GM18858 (cell line): Measurements from ENCODE around the gene ABCC2.
"Not testable (repeated sequence)": the region's sequence is repeated elsewhere in the genome, so short reads cannot be mapped to it uniquely, and the experiment has no call there.

Source experiments
- ATAC-seq: cut with Tn5 transposase; IDR thresholded peaks from one replicate; pipeline ENCODE4 v1.9.1; 2021; ENCODE audit not compliant: unreplicated experiment

The ABCC2 gene

GRCh38 chr10:99807786-99808185 is 25.3 kb downstream of the ABCC2 start:
- no peak for ATAC-seq

- no peak for ATAC-seq
Measured at GRCh38 chr10:99808270-99808669, 25.8 kb downstream of the ABCC2 start.

- ATAC-seq = no peak
Measured at GRCh38 chr10:99809481-99809880, 27.0 kb downstream of the ABCC2 start.

DNA sequence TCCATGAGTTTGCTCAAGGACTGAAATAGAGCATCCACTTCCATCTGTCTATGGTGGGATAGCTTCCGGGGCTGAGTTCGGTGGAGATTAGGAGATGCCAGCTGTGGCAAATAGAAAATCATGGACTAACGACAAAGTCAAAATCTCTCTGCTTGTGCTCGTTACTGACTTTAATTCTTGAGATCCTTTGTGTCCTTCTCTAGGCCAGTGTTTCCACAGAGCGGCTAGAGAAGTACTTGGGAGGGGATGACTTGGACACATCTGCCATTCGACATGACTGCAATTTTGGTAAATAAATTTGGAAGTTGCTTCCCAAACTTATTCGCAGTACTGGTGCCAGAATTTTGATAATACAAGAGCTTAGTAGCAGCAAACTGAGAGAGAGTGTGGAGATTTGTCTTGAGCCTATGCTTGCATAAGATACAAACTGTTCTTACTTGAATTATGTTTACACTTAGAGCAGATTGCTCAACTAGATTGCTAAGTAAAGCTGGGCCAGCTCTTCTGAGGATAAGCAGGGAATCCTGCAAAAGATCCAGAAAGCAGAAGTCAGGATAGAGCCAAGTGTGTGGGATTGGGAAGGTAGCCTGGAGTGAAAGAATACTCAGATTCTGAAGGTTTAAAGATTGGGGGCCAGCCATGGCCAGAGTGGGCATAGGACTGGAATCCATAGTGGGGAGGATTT is 27.6 kb downstream of the ABCC2 start:
- ATAC-seq = no peak

- ATAC-seq = no peak
Measured at GRCh38 chr10:99812177-99812576, 29.7 kb downstream of the ABCC2 start.

DNA sequence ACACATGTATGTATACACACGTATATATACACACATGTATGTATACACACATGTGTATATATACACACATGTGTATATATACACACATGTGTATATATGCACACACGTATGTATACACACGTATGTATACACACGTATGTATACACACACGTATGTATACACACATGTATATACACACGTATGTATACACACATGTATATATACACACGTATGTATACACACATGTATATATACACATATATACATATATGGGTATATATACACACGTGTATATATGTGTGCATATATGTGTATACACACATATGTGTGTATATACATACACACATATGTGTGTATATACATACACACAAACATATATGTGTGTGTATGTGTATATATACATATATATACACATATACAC is 31.7 kb downstream of the ABCC2 start:
- ATAC-seq = no peak

DNA sequence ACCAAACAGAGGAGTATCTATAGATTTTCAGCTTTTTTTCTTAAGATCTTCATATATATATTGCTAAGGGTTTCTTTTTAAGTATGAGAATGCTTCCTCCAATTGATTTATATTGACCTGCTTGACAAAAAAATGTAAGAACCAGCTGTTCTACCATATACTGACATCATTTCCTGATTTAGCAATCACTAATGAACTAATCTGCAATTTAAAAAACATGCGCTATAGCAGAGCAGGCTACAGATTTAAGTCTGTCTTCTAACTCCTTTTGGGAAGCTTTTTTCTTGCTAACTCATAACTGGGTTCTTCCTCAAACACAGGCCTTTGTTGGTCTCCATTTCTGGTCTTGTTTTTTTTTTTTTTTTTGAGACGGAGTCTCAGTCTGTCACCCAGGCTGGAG is 33.2 kb downstream of the ABCC2 start:
- no peak for ATAC-seq

- no peak for ATAC-seq
Measured at GRCh38 chr10:99827936-99828335, 45.5 kb downstream of the ABCC2 start.

- ATAC-seq = no peak
Measured at GRCh38 chr10:99828464-99828863, 46.0 kb downstream of the ABCC2 start.

DNA sequence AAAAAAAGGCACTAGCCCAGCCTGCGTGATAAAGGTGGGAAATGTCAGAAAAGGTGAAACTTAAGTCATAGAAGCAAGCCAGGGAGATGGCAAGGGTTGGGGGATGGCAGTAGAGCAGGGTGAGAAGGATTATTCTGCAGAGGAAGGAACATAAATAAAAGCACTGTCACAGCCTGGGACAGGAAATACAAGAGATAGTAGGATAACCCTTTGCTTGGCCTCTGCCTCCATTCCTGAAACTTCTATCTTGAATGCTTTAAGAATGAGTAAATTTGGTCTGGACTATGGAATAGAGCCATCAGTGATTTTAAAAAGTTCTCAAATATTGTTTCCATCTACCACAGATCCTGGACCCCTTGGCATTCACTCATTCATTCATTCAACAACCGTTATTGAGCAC is 50.0 kb downstream of the ABCC2 start:
- ATAC-seq = no peak

- ATAC-seq = no peak
Measured at GRCh38 chr10:99834410-99834809, 52.0 kb downstream of the ABCC2 start.

DNA sequence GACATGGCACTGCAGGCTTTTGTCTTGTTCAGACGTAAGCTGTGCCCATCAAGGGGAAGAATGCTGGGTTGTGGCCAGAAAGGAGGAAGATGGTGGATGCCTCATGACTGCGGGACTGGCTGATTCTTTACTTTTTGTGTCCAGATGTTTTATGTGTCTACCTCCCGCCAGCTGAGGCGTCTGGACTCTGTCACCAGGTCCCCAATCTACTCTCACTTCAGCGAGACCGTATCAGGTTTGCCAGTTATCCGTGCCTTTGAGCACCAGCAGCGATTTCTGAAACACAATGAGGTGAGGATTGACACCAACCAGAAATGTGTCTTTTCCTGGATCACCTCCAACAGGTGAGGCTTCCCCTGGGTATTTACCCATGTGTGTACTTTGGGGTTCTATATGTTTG is 53.5 kb downstream of the ABCC2 start:
- no peak for ATAC-seq

DNA sequence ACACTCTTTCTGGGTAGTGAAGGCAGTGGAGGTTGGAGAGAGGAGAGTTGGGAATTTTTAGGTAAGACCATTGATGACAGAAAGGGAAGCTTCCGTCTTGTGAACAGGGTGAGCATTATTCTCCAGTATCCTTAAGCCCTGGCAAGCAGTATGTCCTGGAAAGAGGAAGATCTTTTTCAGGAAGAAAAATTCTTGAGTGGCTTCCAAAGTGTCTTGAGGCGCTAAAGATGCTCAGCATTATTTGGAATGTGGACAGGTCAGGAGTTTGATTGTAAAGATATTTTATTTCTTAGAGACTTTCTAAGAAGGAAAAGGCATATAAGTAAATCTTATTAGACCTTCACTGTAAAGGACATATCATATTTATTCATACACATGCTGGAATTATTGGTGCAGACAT is 54.3 kb downstream of the ABCC2 start:
- no peak for ATAC-seq

DNA sequence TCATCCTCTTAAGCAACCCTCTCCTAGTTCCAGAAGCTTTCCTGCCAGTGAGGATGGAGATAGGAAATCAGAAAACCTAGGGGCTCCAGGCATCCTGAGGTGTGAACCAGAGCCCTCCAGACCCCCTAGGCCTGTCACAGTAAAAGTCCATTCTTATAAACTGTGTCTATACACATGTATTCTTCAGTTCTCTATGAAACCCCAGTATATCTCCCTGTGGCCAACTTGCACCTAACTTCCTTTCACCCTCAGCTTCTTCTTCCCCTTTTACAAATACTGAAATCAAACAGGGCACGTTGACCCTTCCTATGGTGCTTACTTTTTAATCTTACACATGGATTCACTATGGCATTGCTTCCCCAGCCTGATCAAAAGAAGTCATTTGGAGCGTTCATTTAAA is 58.4 kb downstream of the ABCC2 start:
- not testable (repeated sequence) for ATAC-seq

- no peak for ATAC-seq
Measured at GRCh38 chr10:99841746-99842145, 59.3 kb downstream of the ABCC2 start.

DNA sequence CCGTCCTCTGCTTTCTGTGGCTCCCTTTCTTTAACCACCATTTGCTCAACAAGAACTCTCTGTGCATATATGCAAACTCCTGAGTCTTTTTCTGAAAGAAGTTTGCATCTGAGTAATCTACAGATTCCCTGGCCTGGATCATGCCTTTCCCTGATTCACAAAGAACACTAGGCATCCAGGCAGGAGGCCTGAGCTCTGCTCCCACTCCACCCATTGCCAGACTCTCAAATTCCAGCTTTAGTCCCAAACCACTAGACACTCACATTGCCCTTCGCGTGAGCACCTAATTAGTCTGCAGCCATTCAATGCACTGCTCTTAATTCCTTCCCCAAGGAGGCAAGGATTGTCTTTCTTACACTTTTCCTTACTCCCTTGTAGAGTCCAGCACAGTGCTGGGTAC is 60.9 kb downstream of the ABCC2 start:
- no peak for ATAC-seq

DNA sequence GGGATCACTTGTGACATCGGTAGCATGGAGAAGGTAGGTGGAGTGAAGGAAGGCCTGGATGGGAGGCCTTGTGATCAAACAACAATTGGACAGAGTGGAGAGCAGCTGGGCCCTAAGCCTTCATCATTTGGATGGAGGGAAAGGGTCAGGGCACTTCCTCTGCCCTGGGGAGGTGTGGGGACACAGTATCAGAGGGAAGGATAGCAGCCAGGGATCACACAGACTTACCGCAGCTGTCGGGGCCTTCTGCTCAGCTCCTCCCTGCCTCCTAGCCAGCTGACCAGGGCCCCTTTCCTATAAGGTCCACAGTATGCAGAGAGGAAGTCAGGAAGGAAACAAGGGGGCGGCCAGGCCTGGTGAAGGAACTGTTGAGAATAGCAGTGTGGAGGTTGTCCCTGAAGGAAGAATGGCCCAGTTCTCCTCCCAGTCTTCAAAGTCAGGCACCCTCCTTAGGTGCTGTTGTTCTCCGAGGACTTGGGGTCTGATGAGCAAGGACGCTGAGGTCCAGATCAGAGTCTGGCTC is 62.1 kb downstream of the ABCC2 start:
- ATAC-seq = no peak

DNA sequence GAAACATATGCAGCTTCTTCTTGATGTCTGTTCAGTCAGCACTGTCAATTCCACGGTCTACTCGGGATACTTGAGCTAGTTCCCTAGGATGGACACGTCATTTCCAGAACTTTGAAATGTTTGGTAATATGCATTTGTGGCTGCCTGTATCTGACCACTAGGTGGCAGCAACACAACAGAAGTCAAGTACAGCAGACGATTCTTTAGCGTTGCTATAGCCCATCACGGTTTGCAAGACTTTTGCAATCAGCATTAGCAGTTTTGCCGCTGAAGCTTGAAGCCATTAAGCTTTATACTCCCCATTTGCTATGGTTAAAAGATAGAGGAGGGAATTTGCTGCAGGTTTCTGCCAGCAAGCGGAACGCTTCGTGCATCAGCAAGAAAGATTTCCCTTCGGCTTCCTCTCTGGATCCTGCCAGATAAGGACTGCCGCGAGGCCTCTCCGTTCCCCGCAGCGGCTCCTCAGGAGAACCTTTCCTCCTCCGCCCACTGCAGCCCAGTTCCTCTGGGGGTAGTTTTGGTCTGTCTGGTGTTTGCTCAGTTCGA is 63.5 kb downstream of the ABCC2 start:
- ATAC-seq = no peak

GRCh38 chr10:99849057-99849456 is 66.6 kb downstream of the ABCC2 start:
- no peak for ATAC-seq

DNA sequence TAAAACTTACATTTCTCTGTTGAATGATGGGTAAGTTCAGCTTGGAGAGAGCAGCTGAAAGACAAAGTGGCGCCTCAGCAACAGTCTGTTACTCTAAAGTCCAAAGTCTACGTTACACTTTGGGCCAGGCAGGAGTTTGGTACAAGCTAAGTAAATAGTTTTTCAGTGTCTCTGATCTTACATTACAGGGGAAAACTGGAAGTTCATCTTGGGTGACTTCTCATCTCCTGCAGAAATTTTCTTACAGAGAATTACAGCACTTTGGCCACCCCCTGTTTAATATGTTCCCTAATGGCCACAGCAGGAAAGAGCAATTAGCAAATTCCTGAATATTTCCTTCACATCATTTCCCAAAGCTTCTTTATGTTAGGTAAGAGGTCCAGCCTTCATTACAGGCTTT is 67.1 kb downstream of the ABCC2 start:
- ATAC-seq = no peak

- no peak for ATAC-seq
Measured at GRCh38 chr10:99850021-99850766, 67.8 kb downstream of the ABCC2 start.

DNA sequence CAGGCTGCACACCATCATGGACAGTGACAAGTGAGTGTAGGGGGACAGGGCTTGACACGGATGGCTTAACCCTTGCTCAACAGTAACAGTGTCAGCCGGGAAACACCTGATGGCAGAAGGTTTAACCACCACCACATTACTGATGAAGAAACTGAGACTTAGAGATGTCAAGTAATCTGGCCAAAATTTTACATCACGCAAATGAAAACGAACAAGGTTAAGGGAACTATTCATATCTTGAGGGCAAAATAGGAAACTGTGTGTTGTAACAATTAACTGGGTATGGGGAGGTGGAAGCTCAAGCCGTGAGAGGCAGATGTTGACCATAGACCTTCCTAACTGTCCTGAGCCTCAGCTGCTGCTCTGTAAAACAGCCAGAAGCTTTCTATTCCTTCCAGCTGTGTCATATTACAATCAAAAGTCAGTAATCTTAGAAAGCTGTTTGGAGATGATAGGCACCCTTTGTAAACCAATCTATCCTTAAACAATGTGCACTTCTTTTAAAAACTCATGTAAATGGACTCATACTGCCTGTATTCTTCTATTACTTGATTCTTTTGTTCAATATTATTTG is 68.4 kb downstream of the ABCC2 start:
- no peak for ATAC-seq
